ENCODE results near the gene CCHCR1.

GRCh38 chr6:31193206-31193605 is 35.6 kb upstream of the CCHCR1 start:
- no peak for TF ChIP-seq POLR2A (IDR thresholded peaks at IDR 0.05)
- no peak for TF ChIP-seq CTCF (IDR thresholded peaks at IDR 0.05)
- TF ChIP-seq POLR2AphosphoS5 (IDR thresholded peaks at IDR 0.05): no peak
